Effector memory CD4-positive, alpha-beta T cell (primary cell): ENCODE results near the gene ZNF423.

Experiments used
- DNase-seq, 3 donors: peaks; one replicate each; pipeline ENCODE4 v3.0.0-alpha.2; 2020
- H3K27ac ChIP-seq: 2 replicates; pipeline ENCODE4 v1.7.0; 2013; ENCODE audit warnings: mild to moderate bottlenecking, low read length, moderate library complexity; ENCODE audit not compliant: insufficient read depth, poor library complexity, severe bottlenecking
- H3K27me3 ChIP-seq: replicated peaks from 2 replicates; pipeline ENCODE4 v1.7.0; 2013; ENCODE audit warnings: mild to moderate bottlenecking, low read length; ENCODE audit not compliant: insufficient read depth, control insufficient read depth, poor library complexity, severe bottlenecking
- H3K36me3 ChIP-seq: 2 replicates; pipeline ENCODE4 v1.7.0; 2013; ENCODE audit warnings: mild to moderate bottlenecking, low read length, moderate library complexity; ENCODE audit not compliant: control insufficient read depth, insufficient read depth
- H3K4me1 ChIP-seq: 2 replicates; pipeline ENCODE4 v1.7.0; 2013; ENCODE audit warnings: low read length, mild to moderate bottlenecking; ENCODE audit not compliant: control insufficient read depth, insufficient read depth, poor library complexity, severe bottlenecking
- H3K4me3 ChIP-seq: 2 replicates; pipeline ENCODE4 v1.7.0; 2013; ENCODE audit warnings: low read length, low read depth, mild to moderate bottlenecking; ENCODE audit not compliant: insufficient read depth, poor library complexity, severe bottlenecking
- H3K9me3 ChIP-seq: 2 replicates; pipeline ENCODE4 v1.7.0; 2013; ENCODE audit warnings: mild to moderate bottlenecking, low read length, moderate library complexity; ENCODE audit not compliant: control insufficient read depth

The ZNF423 gene

DNA sequence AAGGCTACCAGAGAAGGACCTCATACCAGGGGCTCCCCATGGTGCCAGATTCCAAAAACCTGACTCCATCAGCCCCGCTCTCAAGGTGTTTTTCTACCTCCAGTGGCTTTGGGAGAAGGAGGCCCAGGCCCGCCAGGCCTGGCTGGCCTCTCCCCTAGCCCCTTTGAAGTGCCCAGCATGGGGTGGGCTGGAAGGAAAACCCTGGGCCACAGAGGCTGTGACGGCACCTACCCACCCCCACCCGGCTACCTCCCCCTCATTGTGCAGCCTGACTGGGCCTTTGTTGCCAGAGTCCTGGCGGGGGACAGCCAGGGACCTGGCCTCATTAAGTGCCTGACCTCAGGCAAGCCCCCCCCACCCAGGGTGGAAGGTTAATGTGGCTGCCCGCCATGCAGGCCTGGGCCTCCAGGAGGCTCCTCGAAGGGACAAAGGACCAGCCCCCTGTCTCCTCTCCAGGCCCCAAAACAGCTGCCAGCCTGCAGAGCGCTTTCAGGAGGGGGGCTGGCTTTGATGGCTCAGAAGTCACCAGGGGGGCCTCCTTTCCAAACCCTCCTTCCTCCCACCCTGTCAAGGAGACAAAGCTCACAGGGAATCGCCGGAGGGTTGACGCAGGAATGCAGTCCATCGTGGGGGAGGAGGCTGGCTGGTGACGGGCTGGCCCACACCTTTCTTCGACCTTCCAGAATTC lies 159.4 kb downstream of the ZNF423 start:
- no peaks in the 10 kb centered on the region for H3K9me3 ChIP-seq
- H3K27ac ChIP-seq, result no peak overlapping the region
- no peaks in the 10 kb centered on the region for H3K27me3 ChIP-seq
- DNase-seq, result no peak
- H3K36me3 ChIP-seq, result no peaks in the 10 kb centered on the region
- H3K4me3 ChIP-seq, result no peak overlapping the region
- H3K4me1 ChIP-seq, result no peaks in the 10 kb centered on the region

DNA sequence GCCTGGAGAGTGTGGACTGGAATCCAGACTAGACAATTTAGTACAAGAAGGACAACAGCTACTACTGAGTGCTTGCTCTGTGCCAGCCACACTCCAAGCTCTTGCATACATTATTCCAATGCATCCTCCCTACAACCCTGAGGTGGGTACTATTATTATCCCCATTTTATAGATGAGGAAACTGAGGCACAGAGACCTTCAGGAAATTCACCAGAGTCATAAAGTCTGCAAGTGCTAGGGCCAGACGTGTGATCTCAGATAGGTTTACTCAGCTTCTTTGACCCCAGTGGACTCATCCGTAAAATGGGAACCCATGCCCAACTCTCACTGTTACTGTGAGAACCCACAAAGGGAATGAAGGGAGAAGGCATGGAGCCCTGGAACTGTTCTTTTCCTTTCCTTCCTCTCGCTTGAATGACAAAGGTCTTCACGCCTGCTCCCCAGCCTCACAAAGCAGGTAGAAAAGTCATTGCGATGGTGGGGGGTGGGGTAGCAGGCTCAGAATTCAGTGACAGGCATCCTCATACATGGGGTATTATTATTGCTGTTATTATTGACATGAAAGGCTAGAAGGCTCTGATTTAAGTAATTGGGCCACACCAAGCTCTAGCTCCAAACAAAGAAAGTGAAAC lies 160.0 kb downstream of the ZNF423 start:
- Histone ChIP-seq H3K27me3 (no peaks in the 10 kb centered on the region), H3K36me3 (no peaks in the 10 kb centered on the region)
- DNase-seq, result no peak

DNA sequence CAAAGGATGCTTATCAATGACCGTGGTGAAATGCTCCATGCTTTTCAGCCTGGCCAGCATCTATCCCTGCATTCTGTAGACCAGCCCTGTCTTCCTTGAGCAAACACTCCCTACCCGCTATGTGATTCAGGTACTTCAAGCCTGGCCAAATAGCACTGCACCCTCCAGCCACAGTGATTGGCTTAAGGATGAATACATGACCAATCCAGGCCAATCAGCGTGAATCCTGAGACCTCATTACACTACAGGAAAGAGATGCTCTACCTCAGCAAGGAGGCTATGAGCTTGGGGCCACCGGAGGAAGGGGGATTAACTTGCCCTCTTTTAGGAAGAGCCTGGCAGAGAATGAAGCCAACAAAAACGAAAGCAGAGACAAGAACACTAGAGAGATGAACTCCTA lies 162.5 kb downstream of the ZNF423 start:
- Histone ChIP-seq H3K9me3 (no peaks in the 10 kb centered on the region), H3K27ac (no peak overlapping the region), H3K36me3 (no peaks in the 10 kb centered on the region), H3K27me3 (no peaks in the 10 kb centered on the region), H3K4me1 (no peaks in the 10 kb centered on the region), H3K4me3 (no peak overlapping the region)
- no peak for DNase-seq

More for the DNA sequence above, 160.0 kb downstream of the ZNF423 start:
- H3K4me1 ChIP-seq, result no peaks in the 10 kb centered on the region
- no peak overlapping the region for H3K4me3 ChIP-seq
- no peaks in the 10 kb centered on the region for H3K9me3 ChIP-seq
- H3K27ac ChIP-seq, result no peak overlapping the region

DNA sequence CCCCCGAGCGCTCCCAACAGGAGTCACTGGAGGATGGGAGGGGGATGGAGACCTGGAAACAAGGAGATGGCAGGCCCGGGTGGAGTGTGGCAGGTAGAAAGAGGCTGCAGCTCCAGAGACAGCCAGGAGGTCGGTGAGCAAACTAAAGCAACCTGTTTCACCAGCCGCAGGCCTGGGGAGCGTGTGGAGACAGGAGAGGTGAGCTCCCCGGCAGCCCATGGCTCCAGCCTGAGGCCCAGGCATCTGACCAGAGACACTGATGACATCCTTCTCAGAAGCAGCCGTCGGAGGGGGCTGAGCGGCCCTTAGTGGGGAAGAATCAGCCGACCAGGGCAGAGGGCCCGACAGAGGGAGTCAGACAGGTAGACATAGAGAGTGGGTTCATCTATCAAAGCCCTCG lies 165.1 kb downstream of the ZNF423 start:
- H3K27ac ChIP-seq, result no peak overlapping the region
- no peaks in the 10 kb centered on the region for H3K9me3 ChIP-seq
- no peaks in the 10 kb centered on the region for H3K36me3 ChIP-seq
- H3K27me3 ChIP-seq, result no peaks in the 10 kb centered on the region
- H3K4me3 ChIP-seq, result no peak overlapping the region
- DNase-seq, result no peak
- H3K4me1 ChIP-seq, result no peaks in the 10 kb centered on the region

DNA sequence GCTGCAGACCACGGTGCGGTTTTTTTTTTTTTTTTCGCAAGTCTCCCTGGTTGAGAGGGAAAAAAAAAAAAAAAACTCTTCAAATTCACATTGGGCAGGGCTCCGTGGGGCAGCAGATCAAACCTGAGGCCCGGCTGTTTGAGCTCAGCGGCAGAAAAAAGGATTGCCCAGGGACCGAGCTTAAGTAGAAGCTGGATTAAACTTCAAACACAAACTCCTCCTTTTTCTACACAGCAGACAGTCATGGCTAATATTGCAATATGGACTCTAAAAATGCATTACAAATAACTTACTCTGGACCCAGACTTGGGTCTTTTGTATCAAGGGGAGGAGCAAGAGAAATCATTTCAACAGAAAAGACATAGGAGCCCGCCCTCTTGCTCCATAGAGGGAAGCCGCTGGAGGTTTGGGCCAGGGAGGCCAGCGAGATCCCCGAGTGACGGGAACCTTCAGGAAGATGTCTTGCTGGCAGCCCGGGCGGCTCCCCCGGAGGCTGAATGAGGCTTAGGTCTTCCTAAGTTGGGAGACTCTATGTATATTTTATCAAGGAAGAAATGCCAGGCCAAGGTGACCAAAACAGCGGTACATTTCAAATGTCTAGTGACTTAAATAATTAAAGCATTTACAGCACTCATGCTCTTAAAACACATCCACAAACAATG lies 167.7 kb downstream of the ZNF423 start:
- H3K9me3 ChIP-seq, result no peaks in the 10 kb centered on the region
- no peaks in the 10 kb centered on the region for H3K36me3 ChIP-seq
- H3K27me3 ChIP-seq, result no peaks in the 10 kb centered on the region
- DNase-seq, result no peak
- no peak overlapping the region for H3K27ac ChIP-seq
- H3K4me1 ChIP-seq, result no peaks in the 10 kb centered on the region
- H3K4me3 ChIP-seq, result no peak overlapping the region

DNA sequence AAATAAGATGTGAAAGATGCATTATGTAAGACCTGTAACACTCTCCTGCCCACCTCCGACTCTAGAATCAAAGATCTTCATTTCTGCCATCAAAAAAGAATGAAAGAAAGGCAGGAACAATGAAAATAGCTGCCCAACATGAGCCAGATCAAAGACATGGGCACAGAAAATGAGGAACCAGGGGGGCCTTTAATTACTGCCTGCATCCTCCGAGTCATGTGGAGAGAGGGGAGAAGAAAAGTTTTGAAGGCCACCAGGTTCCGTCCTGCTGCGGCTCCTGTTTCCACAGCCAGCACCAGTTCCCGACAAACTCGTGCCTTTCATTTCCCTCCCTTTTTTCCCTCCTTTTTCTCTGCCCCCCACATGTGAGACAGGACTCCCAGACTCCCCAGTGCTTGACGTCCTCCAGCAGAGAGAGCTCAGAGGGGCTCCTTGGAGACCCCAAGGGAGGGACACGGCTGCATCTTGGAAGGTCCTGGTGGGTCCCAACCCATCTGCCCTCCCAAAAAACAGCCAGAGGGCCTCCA lies 168.4 kb downstream of the ZNF423 start:
- Histone ChIP-seq H3K36me3 (no peaks in the 10 kb centered on the region), H3K27ac (no peak overlapping the region), H3K4me1 (no peaks in the 10 kb centered on the region), H3K27me3 (no peaks in the 10 kb centered on the region), H3K9me3 (no peaks in the 10 kb centered on the region), H3K4me3 (no peak overlapping the region)
- no peak for DNase-seq

DNA sequence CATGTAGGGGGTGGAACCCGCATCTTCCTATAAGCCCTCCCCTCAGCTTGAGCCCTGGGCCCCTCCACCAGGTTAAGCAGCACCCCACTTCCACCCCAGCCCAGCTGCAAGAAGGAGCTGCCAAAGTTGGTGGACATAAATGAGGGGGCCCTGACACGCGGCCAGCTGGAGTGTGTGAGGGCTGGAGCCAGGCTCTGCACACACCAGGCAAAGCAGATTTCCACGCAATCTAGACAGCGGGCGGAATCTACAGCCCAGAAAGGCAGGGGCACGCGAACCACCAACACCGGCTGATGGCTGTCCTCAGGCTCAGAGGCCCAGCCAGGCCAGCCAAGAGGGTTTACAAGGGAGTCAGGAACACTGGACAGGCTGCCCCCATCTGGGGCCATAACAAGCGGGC lies 171.2 kb downstream of the ZNF423 start:
- no peak overlapping the region for H3K27ac ChIP-seq
- H3K9me3 ChIP-seq, result no peaks in the 10 kb centered on the region
- no peak for DNase-seq
- no peak overlapping the region for H3K4me3 ChIP-seq
- no peaks in the 10 kb centered on the region for H3K36me3 ChIP-seq
- H3K27me3 ChIP-seq, result no peaks in the 10 kb centered on the region
- H3K4me1 ChIP-seq, result no peaks in the 10 kb centered on the region

DNA sequence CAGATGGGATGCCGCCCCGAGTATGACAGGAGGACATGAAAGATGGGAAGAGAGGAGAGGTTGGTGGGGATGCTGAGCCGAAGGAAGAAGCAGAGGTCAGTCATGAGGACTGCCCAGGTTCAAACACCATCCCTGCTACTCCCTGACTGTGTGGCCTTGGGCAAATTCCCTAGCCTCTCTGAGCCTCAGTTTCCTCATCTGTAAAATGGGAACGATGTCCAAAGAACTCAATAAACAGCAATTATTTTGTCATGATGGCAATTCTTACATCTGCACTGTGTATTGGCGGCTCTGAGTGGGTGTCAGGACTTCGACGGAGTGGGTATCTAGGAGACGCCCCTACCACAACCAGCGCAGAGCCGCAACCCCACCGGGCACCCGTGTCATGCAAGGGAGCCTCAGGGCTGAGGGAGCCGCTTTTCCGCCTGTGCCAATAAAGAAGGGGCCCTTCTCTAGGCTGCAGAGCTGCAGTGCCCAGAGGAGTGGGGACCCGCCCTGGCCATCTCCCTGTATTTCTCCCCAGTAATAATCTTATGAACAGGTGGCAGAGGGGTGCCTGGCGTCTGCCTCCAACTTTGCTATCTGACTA lies 173.2 kb downstream of the ZNF423 start:
- Histone ChIP-seq H3K9me3 (no peaks in the 10 kb centered on the region), H3K27ac (no peak overlapping the region), H3K36me3 (no peaks in the 10 kb centered on the region), H3K4me1 (no peaks in the 10 kb centered on the region), H3K4me3 (no peak overlapping the region), H3K27me3 (no peaks in the 10 kb centered on the region)
- DNase-seq, result no peak

DNA sequence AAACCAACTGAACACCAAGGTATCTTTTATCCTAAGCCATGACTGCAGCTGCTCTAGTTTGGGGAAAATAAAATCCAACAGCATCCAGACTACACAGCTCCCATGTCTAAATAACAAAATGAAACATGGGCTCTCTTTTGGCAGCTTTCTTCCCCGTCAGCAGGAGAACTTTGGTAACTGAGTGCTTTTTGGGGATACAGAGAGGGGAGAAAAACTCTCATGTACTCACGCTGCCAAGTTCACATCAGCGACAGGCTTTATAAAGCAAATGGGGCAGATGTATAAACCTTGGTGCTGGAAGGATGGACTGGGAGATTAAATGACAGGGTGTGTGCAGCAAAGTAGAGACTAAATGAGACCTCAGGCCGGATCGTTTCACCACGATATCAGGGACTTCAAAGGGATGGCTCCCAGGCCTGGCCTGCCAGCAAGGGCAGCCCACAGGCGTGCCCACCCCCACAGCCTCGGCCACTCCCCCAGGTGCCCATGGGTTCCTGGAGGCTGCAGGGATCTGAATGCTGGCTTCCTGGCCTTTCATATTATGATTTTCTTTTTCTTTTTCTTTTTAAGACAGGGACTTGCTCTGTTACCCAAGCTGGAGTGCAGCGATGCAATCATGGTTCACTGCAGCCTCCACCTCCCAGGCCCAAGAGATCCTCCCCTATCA lies 174.6 kb downstream of the ZNF423 start:
- Histone ChIP-seq H3K27ac (no peak overlapping the region), H3K4me3 (no peak overlapping the region), H3K36me3 (no peaks in the 10 kb centered on the region), H3K9me3 (no peaks in the 10 kb centered on the region), H3K27me3 (no peaks in the 10 kb centered on the region), H3K4me1 (no peaks in the 10 kb centered on the region)
- no peak for DNase-seq
